GM18517 (cell line): ENCODE results near the gene ABCB4.
A peak's percentile ranks its signal among the peaks of the same experiment; 100 is the strongest.
"Not testable (repeated sequence)": the region's sequence is repeated elsewhere in the genome, so short reads cannot be mapped to it uniquely, and the experiment has no call there.

Experiments used
- ATAC-seq: cut with Tn5 transposase; IDR thresholded peaks from one replicate; pipeline ENCODE4 v1.9.1; 2021; ENCODE audit warnings: mild to moderate bottlenecking, moderate library complexity; ENCODE audit not compliant: unreplicated experiment

Gene ABCB4

GRCh38 chr7:87479951-87480350 is 4.5 kb upstream of the ABCB4 start:
- no peak for ATAC-seq

DNA sequence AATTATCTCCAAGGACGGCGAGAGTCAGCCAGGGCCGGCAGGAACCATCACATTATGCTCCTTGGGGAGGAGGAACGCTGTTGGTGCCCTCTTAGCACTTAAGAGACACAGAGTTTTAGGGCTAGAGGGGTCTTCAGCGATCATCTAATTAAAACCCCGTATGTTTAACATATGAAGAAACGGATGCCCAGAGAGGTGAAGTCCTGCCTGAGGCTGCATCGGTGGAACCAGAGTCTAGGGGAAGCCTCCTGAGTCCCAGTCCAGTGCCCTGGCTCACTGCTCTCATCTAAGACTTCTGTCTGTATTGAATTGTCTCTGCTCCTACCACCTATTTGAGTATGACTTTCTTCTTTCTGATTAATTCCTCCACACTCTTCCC is 688 bp upstream of the ABCB4 start:
- no peak for ATAC-seq

DNA sequence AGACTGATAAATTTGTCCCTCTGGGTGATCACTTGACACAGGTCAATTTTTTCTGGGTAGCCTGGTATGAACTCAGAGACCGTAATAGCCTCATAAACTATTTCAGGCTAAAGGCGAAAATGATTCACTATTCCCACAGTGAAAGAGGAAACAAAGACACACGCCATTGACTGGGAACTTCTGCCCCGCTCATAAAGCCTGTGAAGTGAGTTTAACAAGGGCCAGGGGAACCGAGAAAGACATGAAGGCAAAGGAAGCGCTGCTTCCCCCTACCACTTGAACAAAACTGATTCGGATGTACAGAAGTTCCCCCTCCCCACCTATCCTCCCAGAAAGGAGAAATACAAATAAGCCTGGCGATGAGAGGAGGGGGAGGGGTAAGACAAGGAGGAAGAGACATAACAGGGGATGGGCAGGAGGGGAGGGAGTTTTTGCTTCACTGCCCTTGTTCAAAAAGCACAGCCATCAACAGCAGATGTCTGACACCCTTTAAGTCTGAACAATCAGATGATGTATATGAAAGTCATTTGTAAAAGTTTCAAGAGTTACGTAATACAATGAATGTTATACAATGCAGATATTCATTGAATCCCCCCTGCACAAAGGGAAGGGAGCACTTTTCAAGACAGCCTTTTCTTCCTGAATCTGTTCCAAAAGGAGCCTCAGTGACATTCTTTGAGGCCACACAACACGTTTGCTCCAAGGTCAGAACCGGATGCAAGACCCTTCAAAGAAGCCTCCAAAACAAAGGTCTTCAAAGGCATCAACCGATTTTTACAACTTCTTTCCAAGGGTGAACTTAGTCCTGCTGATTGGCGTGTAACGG is 734 bp downstream of the ABCB4 start:
- peak; percentile 72 for ATAC-seq

DNA sequence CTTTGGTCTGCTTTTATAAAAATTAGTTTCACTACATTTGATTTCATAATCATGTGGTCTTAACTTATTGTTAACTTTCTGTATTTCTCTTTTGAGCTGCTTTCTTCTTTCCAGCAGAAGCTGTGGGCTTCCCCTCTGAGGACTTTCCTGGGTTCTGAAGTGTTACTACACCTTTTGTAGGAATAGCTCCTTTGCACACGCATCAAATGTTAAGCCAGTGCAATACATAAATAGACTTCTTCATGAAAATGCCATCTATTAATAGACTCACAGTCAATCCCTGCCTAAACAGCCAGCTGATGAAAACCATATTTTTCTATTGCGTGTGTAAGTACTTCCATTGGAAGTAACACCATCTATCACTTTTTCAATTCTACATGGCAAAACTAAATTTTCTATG is 1.5 kb downstream of the ABCB4 start:
- ATAC-seq: peak; percentile 14

DNA sequence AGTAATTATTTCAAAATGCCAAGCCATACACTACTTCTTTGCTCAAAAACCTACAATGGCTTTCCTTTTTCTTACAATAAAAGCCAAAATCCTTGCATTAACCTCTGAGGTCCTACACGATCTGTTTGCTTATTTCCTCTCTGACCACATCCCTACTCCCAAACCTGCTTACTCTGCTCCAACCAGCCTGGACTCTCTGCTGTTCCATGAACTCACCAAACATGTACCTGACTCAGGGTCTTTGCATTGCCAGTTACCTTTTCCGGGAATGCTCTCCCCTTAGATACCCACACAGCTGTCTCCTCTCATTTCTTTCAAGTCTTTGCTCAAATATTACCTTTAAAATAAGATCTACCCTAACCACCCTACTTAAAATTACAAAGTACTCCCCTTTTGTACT is 2.3 kb downstream of the ABCB4 start:
- no peak for ATAC-seq

- no peak for ATAC-seq
Measured at GRCh38 chr7:87471473-87471872, 4.0 kb downstream of the ABCB4 start.

GRCh38 chr7:87469204-87469603 is 6.3 kb downstream of the ABCB4 start:
- not testable (repeated sequence) for ATAC-seq

GRCh38 chr7:87465534-87465880 is 10.0 kb downstream of the ABCB4 start:
- not testable (repeated sequence) for ATAC-seq

DNA sequence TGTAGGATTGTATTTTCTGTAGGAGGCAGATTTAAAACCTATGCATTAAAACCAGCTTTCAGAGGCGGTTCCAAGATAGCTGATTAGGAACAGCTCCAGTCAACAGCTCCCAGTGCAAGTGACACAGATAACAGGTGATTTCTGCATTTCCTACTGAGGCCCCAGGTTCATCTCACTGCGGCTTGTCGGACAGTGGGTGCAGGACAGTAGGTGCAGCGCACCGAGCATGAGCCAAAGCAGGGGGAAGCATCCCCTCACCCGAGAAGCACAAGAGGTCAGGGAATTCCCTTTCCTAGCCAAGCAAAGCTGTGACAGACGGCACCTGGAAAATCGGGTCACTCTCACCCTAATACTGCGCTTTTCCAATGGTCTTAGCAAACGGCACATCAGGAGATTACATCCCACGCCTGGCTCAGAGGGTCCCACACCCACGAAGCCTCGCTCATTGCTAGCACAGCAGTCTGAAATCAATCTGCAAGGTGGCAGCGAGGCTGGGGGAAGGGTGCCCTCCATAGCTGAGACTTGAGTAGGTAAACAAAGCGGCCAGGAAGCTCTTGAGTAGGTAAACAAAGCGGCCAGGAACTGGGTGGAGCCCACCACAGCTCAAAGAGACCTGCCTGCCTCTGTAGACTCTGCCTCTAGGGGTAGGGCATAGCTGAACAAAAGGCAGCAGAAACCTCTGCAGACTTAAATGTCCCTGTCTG is 10.5 kb downstream of the ABCB4 start:
- not testable (repeated sequence) for ATAC-seq

DNA sequence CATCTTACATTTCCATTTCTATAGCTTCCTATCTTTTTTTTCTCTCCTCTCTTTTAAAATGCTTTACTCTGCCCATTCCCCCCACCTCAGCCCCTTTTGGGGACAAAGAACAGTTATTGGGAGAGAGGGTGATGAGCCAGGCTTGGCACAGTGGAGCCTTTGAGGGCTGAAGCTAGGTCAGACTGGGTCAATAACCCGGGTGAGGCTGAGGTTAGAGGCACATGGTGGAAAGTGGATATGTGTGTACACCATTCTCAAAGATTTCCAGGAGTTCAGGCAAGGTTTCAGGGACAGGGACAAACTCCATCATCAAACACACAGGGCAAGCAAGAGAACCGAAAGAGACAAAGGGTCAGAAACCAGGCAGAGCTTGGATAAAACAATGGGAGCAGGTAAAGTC is 11.5 kb downstream of the ABCB4 start:
- ATAC-seq: no peak

DNA sequence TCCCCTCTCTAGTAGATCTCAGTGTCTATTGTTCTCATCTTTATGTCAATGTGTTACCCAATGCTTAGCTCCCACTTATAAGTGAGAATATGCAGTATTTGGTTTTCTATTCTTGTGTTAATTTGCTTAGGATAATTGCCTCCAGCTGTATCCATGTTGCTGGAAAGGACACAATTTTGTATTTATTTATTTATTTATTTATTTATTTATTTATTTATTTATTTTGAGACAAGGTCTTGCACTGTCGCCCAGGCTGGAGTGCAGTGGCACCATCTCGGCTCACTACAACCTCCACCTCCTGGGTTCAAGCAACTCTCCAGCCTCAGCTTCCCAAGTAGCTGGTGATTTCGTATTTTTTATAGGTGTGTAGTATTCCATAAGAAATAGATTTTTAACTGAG is 15.0 kb downstream of the ABCB4 start:
- not testable (repeated sequence) for ATAC-seq

DNA sequence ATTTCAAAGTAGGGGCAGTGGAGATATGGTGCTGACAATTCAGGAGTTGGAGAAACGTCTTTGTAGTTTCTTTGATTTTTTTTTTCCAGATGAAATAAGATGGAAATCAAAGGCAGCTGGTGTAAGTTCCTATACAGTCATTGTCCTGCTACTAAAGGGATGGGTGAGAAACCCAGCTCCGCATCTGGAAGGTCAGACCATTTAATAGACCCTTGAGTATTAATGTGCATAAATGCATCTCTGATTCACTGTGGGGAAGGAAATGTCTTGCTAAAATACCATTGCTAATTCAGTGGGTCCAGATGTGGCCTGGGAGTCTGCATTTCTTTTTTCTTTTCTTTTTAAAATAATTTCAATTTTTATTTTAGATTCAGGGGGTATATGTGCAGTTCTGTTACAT is 15.5 kb downstream of the ABCB4 start:
- no peak for ATAC-seq

DNA sequence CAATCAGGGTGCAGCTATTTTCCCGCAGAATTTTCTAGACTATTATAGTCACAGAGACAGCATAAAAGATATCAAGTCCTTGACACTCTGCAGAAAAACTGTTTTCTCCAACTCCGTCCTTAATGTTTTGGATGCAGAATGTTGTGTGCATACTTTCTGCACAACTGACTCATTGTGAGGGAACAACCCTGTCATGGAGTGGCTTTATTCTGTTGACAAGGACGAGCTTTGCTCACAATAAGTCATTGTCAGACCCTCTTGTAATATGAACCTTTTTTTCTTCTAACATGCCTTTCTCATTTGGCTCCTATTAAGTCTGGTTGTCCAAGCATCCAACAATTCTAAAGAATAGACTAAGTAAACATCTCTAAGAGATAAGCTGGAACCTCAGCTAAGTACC is 17.3 kb downstream of the ABCB4 start:
- no peak for ATAC-seq

DNA sequence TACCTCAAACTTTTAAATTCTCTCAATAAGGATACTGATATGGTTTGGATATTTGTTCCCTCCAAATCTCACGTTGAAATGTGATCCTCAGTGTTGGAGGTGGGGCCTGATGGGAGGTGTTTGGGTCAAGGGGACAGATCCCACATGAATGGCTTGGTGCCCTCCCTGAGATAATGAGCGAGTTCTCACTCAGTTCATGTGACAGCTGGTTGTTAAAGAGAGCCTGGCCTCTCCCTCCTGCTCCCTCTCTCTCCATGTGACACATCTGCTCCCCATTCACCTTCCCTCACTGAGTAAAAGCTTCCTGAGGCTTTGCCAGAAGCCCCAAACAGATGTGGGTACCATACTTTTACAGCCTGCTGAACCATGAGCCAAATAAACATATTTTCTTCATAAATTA is 19.2 kb downstream of the ABCB4 start:
- ATAC-seq: no peak

- no peak for ATAC-seq
Measured at GRCh38 chr7:87452279-87452678, 23.2 kb downstream of the ABCB4 start.

GRCh38 chr7:87451187-87451586 is 24.3 kb downstream of the ABCB4 start:
- no peak for ATAC-seq

DNA sequence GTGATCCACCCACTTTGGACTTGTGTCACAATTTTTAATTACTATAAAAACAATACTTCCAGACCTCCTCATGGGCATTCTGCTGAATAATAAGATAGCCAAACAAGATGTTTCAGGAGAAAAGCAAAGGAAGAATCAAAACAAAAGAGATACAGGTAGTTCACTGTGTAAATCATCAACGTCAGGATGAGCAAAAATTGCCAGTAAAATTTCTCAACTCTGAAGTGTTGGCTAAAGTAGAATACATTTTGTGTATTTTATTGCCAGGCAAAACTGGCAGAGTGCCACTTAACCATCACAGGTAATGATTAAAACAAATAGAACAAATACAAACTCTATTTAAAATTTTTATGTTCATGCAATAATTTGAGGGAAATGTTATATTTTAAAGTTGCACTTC is 24.8 kb downstream of the ABCB4 start:
- ATAC-seq: no peak

DNA sequence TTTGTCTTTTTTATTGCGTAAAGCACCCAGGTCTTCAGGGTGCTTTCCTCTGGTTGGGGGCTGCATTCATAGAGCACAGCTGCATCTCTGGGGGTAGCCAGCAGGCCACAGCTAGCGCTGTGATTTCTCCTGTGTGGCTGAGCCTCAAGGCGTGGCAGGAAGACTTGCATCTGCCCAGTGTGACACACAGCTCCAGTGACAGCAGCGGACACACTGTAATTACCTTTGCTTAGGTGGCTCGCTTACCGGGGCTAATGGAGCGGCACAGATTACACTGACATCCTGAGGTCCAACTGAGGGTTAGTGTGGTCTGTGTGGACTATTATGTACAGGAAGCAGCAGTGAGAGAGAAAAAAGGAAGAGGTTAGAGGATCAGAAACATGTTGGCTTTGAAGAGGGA is 27.1 kb downstream of the ABCB4 start:
- no peak for ATAC-seq

DNA sequence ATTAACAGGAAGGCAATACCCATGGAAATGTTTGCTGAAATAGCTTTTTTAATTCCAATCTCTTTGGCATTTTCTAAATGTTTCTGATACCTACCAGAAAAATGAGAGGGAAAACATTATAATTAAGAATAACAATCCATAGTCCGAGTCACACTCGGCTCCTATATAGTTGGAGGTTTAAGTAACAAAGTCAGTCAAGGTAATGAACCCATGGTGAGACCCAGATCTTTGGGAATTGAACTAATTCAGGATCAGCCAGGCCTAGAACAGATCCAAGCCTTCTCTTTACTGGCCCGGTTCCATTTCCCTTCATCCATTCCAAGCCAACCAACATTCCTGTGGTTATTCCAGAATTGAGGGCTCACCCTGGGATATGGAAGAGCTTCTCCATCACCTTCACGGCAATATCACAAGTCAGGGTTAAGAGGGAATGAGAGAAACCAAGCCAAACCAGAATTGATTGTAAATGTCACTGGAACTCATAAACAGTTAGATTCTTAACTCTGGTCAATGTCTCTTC is 28.3 kb downstream of the ABCB4 start:
- no peak for ATAC-seq

DNA sequence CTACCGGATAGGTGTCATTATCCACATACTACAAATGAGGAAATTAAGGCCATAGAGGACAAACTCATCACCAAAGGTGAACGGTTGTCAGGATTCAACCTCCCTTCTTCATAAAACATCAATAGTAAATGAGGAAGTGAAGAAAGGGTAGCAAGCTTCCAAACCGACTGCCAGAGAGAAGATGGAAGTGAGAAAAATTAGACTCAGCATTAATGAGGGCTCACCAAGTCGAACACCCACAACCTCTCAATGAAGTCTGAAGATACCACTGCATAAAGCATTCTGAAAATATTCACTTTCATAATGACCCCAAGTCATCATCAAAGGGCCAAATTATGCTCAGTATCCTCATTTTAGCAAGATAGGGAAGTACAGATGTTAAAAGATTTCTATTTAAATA is 29.6 kb downstream of the ABCB4 start:
- ATAC-seq: peak; percentile 95

DNA sequence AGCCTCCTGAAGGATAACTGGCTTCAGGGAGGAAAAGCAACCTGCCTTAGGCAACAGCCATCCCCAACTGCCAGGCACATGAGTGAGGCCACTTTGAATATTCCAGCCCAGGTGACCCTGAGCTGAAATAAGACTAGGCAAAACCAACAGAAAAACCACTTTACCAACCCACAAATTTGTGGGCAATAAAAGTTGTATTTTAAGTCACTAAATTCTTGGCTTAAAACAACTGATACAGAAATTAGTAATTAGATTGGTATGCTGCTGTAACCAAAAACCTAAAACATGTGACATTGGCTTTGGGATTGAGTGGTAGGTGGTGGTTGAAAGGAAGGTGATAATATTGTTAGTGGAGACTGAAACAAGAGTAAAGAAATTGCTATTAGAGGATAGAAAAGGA is 39.9 kb downstream of the ABCB4 start:
- no peak for ATAC-seq

GRCh38 chr7:87432536-87432935 is 42.9 kb downstream of the ABCB4 start:
- no peak for ATAC-seq
